Endothelial cell of umbilical vein (primary cell): ENCODE data around the gene PHF24. TPM values are rescaled to one million over a fixed set of nuclear protein-coding genes. Genes with fewer than 3 reads are reported as not detected.

Source experiments
- BruUV-seq: library from RNA; stranded (reverse); fragments of 400-500 nt; replicated peaks from 2 replicates; lab custom pipeline; 2021; lab: Mats Ljungman, UMichigan
- CTCF ChIA-PET: fragments of 300-600, 350-600 bp; sonication (Branson Sonifier 250); formaldehyde crosslinking; loops from one replicate; lab custom pipeline; 2021; ENCODE audit warnings: antibody characterized with exemption, inconsistent platforms; lab: Charles Lee
- POLR2A ChIA-PET: fragments of 300-600, 350-600 bp; sonication (Branson Sonifier 250); formaldehyde crosslinking; loops from one replicate; lab custom pipeline; 2021; ENCODE audit warnings: antibody characterized with exemption, inconsistent platforms; lab: Charles Lee
- DNase-seq: peaks from one replicate; pipeline ENCODE4 v3.0.0-alpha.2; 2011; ENCODE audit warnings: low read depth, low spot score
- FAIRE-seq: peaks from 2 replicates; lab custom pipeline; 2011; peaks lifted over from hg19 to GRCh38; lab: Jason Lieb, UNC
- H2AFZ ChIP-seq: 2 replicates; pipeline ENCODE4 v1.6.0; 2012; ENCODE audit warnings: low read depth, low read length, control low read depth, inconsistent platforms
- H3K27ac ChIP-seq: 2 replicates; pipeline ENCODE4 v1.5.1; 2011; ENCODE audit warnings: low read depth, mild to moderate bottlenecking, control low read depth, low read length, moderate library complexity; ENCODE audit not compliant: insufficient read depth
- H3K27me3 ChIP-seq, 2 experiments: 2 replicates each; pipeline versions ENCODE4 v1.6.0 to v1.6.1; 2011; ENCODE audit warnings: low read length in 2 of 2, mixed read lengths in 1 of 2; ENCODE audit not compliant: control insufficient read depth in 2 of 2, insufficient read depth in 2 of 2
- H3K36me3 ChIP-seq, 2 experiments: 2 replicates in 1 of 2; 3 replicates in 1 of 2; pipeline ENCODE4 v1.5.1; 2011; ENCODE audit warnings: low read length in 2 of 2, mild to moderate bottlenecking in 1 of 2, moderate library complexity in 1 of 2; ENCODE audit not compliant: control insufficient read depth in 2 of 2, insufficient read depth in 2 of 2; ENCODE audit errors: extremely low read depth in 1 of 2
- H3K4me1 ChIP-seq: 3 replicates; pipeline ENCODE4 v1.5.1; 2011; ENCODE audit warnings: mild to moderate bottlenecking, low read length; ENCODE audit not compliant: control insufficient read depth, insufficient read depth; ENCODE audit errors: extremely low read depth
- H3K4me2 ChIP-seq: 2 replicates; pipeline ENCODE4 v1.6.1; 2011; ENCODE audit warnings: low read length, control low read depth, mixed read lengths; ENCODE audit not compliant: insufficient read depth
- H3K4me3 ChIP-seq, 3 experiments: fragments of 200-600 bp in 1 of 3; sonication (generic), shearing (Covaris generic) in 1 of 3; replicated peaks in 1 of 3; 2 replicates each; pipeline ENCODE4 v1.5.1; 2011 to 2016; ENCODE audit warnings: control low read depth in 3 of 3, low read length in 3 of 3, mild to moderate bottlenecking in 2 of 3, inconsistent platforms in 1 of 3, low read depth in 1 of 3, moderate library complexity in 1 of 3; ENCODE audit not compliant: insufficient read depth in 1 of 3
- H3K79me2 ChIP-seq: 2 replicates; pipeline ENCODE4 v1.6.0; 2012; ENCODE audit warnings: low read length, inconsistent platforms; ENCODE audit not compliant: control insufficient read depth, insufficient read depth
- H3K9ac ChIP-seq: replicated peaks from 2 replicates; pipeline ENCODE3; 2011; ENCODE audit warnings: low read length, control low read depth; ENCODE audit not compliant: insufficient read depth; ENCODE audit errors: extremely low read depth
- H3K9me1 ChIP-seq: replicated peaks from 3 replicates; pipeline ENCODE4 v1.6.0; 2011; ENCODE audit warnings: mild to moderate bottlenecking, low read length; ENCODE audit not compliant: control insufficient read depth, insufficient read depth; ENCODE audit errors: extremely low read depth
- H3K9me3 ChIP-seq: replicated peaks from 2 replicates; pipeline ENCODE4 v1.5.1; 2012; ENCODE audit warnings: low read length, inconsistent platforms; ENCODE audit not compliant: control insufficient read depth, insufficient read depth
- H4K20me1 ChIP-seq: replicated peaks from 2 replicates; pipeline ENCODE3; 2011; ENCODE audit warnings: mild to moderate bottlenecking, low read length; ENCODE audit not compliant: control insufficient read depth, insufficient read depth; ENCODE audit errors: extremely low read depth
- FOS ChIP-seq: IDR thresholded peaks from 2 replicates; pipeline ENCODE4 v1.6.1; 2011; ENCODE audit warnings: mild to moderate bottlenecking, low read length, moderate library complexity, borderline replicate concordance; ENCODE audit not compliant: insufficient read depth
- GATA2 ChIP-seq: IDR thresholded peaks from 2 replicates; pipeline ENCODE4 v1.7.0; 2011; ENCODE audit warnings: low read depth, mild to moderate bottlenecking, moderate library complexity, mixed read lengths, low read length; ENCODE audit not compliant: insufficient read length, insufficient read depth
- JUN ChIP-seq: IDR thresholded peaks from 2 replicates; pipeline ENCODE4 v1.6.1; 2011; ENCODE audit warnings: borderline replicate concordance, low read depth; ENCODE audit not compliant: insufficient read length, insufficient read depth
- MYC ChIP-seq: IDR thresholded peaks from one replicate; pipeline ENCODE4 v1.6.1; 2011; ENCODE audit warnings: mild to moderate bottlenecking, low read depth, low read length
- POLR2A ChIP-seq: IDR thresholded peaks from 2 replicates; pipeline ENCODE4 v1.6.1; 2012; ENCODE audit warnings: low read depth, mild to moderate bottlenecking, control low read depth, low read length
- POLR2AphosphoS5 ChIP-seq: IDR thresholded peaks from 2 replicates; pipeline ENCODE4 v1.6.1; 2012; ENCODE audit warnings: low read depth, mild to moderate bottlenecking, control low read depth, low read length, moderate library complexity; ENCODE audit not compliant: insufficient read depth
- dilution Hi-C: fragments of 300-500 bp; cut with MboI; formaldehyde crosslinking; loops from one replicate; pipeline ENCODE4 v1.15.0; 2019; ENCODE audit warnings: low sequenced_read_pairs; ENCODE audit not compliant: extremely low pct_ligation_motif_present
- intact Hi-C: fragments of 100-400 bp; cut with micrococcal nuclease; formaldehyde crosslinking; loops from one replicate; pipeline ENCODE4 v1.10.0; 2022
- polyA plus RNA-seq, 4 experiments: library from polyadenylated mRNA; depleted of rRNA in 3 of 4; stranded (reverse) in 3 of 4; unstranded in 1 of 4; fragments of >200 nt; gene quantifications; 2 replicates each; pipeline versions ENCODE4 v1.2.1 to v1.2.3, GENCODE V29; 2011 to 2012; ENCODE audit warnings: missing spikeins in 1 of 4
- total RNA-seq: library from RNA; stranded (reverse); gene quantifications from 2 replicates; pipeline ENCODE4 v1.2.3, GENCODE V29; 2021
- TF ChIP-seq, protein P1 (sequence below): IDR thresholded peaks from 2 replicates; pipeline ENCODE4 v1.6.1; 2011; ENCODE audit not compliant: insufficient read depth, insufficient read length
- TF ChIP-seq, protein P2 (sequence below), 2 donors: IDR thresholded peaks; 1 replicate in 1 of 2; 2 replicates in 1 of 2; pipeline ENCODE4 v1.5.1; 2011; ENCODE audit warnings: low read length in 2 of 2, mild to moderate bottlenecking in 2 of 2, moderate library complexity in 2 of 2, control low read depth in 1 of 2, inconsistent platforms in 1 of 2, low read depth in 1 of 2; ENCODE audit not compliant: insufficient read depth in 1 of 2; ENCODE audit errors: extremely low read depth in 1 of 2

The PHF24 gene
- total and polyA plus RNA-seq, 2 donors (not counting 3 experiments of a cell fraction or from before 2014, with no cell fraction given), result not detected

DNA sequence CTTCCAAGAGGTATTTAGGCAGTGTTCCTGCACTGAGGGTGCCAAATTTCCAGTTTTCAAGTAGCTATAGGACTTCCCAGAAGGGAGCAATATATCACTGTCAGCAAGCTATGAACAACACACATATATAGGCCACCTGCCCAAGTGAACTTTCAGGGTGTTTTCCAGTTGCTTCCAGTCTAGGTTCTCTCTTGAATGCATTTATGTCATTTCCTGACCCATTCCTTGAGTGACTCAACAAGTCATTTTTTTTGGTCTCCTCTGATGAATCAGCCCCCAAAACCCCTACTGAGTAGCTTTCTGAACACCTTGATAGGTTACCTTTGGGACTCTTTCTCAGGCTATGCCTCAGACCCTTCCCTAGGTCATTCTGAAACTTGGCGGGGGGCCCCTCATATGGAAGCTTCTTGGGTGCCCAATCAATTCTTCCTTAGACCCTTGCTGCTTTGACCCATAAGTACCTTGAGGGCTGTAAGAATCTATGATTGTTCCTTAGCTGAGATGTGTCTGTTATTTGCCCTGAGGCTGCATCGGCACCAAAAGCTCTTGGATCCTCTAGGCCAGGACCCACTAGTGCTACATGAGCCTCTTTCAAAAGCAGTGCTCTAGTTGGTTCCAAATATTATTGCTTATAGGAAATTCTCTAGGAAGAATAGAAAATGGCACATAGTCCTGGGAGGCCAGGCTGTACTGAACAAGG, 43.9 kb downstream of the PHF24 start:
- H2AFZ ChIP-seq, result no peak overlapping the region
- no peaks in the 10 kb centered on the region for H3K79me2 ChIP-seq
- ChIA-PET POLR2A (no interaction called here), CTCF (interaction anchor here (1.0 to 4.0 kb wide), 6 partner anchors 8 to 102 kb away, joined by 4 to 22 read pairs (median 7); no protein-coding TSS in a partner anchor)
- H3K36me3 ChIP-seq, result peaks cover 0 to 2% of the 10 kb centered on the region in 2 experiments
- H3K9ac ChIP-seq, result no peak overlapping the region
- no peaks in the 10 kb centered on the region for H3K9me1 ChIP-seq
- no peak overlapping the region for H3K4me3 ChIP-seq
- BruUV-seq, result no TSS peak
- no peak overlapping the region for H3K27ac ChIP-seq
- DNase-seq (peak; percentile 64), FAIRE-seq (peak; percentile 40)
- H3K4me2 ChIP-seq, result no peak overlapping the region
- dilution Hi-C loops (no loop called here), intact Hi-C loops (no loop called here)
- no peaks in the 10 kb centered on the region for H3K4me1 ChIP-seq
- no peaks in the 10 kb centered on the region for H3K27me3 ChIP-seq
- no peaks in the 10 kb centered on the region for H4K20me1 ChIP-seq
- no peaks in the 10 kb centered on the region for H3K9me3 ChIP-seq
- TF ChIP-seq, protein P1, sequence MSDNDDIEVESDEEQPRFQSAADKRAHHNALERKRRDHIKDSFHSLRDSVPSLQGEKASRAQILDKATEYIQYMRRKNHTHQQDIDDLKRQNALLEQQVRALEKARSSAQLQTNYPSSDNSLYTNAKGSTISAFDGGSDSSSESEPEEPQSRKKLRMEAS, result no peak
- no peak for TF ChIP-seq GATA2
- no peak for TF ChIP-seq MYC
- TF ChIP-seq POLR2AphosphoS5, result no peak
- TF ChIP-seq JUN, result peak; percentile 5
- peak; percentile 40 for TF ChIP-seq FOS
- no peak for TF ChIP-seq POLR2A
- TF ChIP-seq, protein P2, sequence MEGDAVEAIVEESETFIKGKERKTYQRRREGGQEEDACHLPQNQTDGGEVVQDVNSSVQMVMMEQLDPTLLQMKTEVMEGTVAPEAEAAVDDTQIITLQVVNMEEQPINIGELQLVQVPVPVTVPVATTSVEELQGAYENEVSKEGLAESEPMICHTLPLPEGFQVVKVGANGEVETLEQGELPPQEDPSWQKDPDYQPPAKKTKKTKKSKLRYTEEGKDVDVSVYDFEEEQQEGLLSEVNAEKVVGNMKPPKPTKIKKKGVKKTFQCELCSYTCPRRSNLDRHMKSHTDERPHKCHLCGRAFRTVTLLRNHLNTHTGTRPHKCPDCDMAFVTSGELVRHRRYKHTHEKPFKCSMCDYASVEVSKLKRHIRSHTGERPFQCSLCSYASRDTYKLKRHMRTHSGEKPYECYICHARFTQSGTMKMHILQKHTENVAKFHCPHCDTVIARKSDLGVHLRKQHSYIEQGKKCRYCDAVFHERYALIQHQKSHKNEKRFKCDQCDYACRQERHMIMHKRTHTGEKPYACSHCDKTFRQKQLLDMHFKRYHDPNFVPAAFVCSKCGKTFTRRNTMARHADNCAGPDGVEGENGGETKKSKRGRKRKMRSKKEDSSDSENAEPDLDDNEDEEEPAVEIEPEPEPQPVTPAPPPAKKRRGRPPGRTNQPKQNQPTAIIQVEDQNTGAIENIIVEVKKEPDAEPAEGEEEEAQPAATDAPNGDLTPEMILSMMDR (IDR thresholded peaks at IDR 0.05; ENCODE audit: extremely low read depth in 1 of 2, insufficient read depth in 1 of 2, low read depth in 1 of 2, low read length in 2 of 2), result no peak
